Liver (tissue), 9 donors: ENCODE measurements around the gene PARP2. TPM values are rescaled to one million over a fixed set of nuclear protein-coding genes. Genes with fewer than 3 reads are reported as not detected.

Experiments
- DNase-seq: peaks from one replicate; pipeline ENCODE4 v3.0.0-alpha.2; 2017; ENCODE audit warnings: low spot score
- H3K27ac ChIP-seq, 2 donors: one replicate each; pipeline ENCODE4 v1.7.0; 2013; ENCODE audit warnings: inconsistent platforms in 2 of 2, low read length in 2 of 2, control low read depth in 1 of 2, low read depth in 1 of 2, mild to moderate bottlenecking in 1 of 2
- H3K27me3 ChIP-seq, 4 donors: one replicate each; pipeline versions ENCODE4 v1.6.1 to v1.7.0; 2013; ENCODE audit warnings: low read length in 3 of 4, inconsistent platforms in 1 of 4, mild to moderate bottlenecking in 1 of 4, moderate library complexity in 1 of 4; ENCODE audit not compliant: control insufficient read depth in 4 of 4, insufficient read depth in 4 of 4
- H3K36me3 ChIP-seq, 4 donors: one replicate each; pipeline versions ENCODE4 v1.6.1 to v1.7.0; 2013; ENCODE audit warnings: low read length in 3 of 4, mild to moderate bottlenecking in 3 of 4, low read depth in 1 of 4, moderate library complexity in 1 of 4; ENCODE audit not compliant: control insufficient read depth in 4 of 4, insufficient read depth in 3 of 4
- H3K4me1 ChIP-seq, 4 donors: one replicate each; pipeline versions ENCODE4 v1.6.1 to v1.7.0; 2013; ENCODE audit warnings: low read length in 3 of 4, mild to moderate bottlenecking in 3 of 4, moderate library complexity in 1 of 4; ENCODE audit not compliant: control insufficient read depth in 4 of 4, insufficient read depth in 4 of 4
- H3K4me3 ChIP-seq, 3 donors: one replicate each; pipeline versions ENCODE4 v1.6.1 to v1.7.0; 2013; ENCODE audit warnings: low read length in 3 of 3, control low read depth in 1 of 3, low read depth in 1 of 3, mild to moderate bottlenecking in 1 of 3
- H3K9ac ChIP-seq, 2 donors: one replicate each; pipeline ENCODE4 v1.7.0; 2013; ENCODE audit warnings: low read length in 2 of 2, mild to moderate bottlenecking in 2 of 2, moderate library complexity in 2 of 2, control low read depth in 1 of 2, low read depth in 1 of 2
- H3K9me3 ChIP-seq, 4 donors: one replicate each; pipeline versions ENCODE4 v1.6.1 to v1.7.0; 2013; ENCODE audit warnings: low read length in 3 of 4; ENCODE audit not compliant: control insufficient read depth in 4 of 4
- ATF3 ChIP-seq: IDR thresholded peaks from 2 replicates; pipeline ENCODE4 v1.6.1; 2016; ENCODE audit warnings: antibody characterized with exemption
- EGR1 ChIP-seq, 2 donors: IDR thresholded peaks; 2 replicates each; pipeline ENCODE4 v1.6.1; 2016 to 2018; ENCODE audit warnings: antibody characterized with exemption in 2 of 2, low read depth in 2 of 2
- FOXA1 ChIP-seq: IDR thresholded peaks from 2 replicates; pipeline ENCODE4 v1.6.1; 2016; ENCODE audit warnings: antibody characterized with exemption
- GABPA ChIP-seq, 2 donors: IDR thresholded peaks in 1 of 2; conservative IDR thresholded peaks in 1 of 2; 2 replicates each; pipeline ENCODE4 v1.6.1; 2016; ENCODE audit warnings: antibody characterized with exemption in 2 of 2, mild to moderate bottlenecking in 1 of 2, moderate library complexity in 1 of 2
- HNF4A ChIP-seq, 2 donors: conservative IDR thresholded peaks; 2 replicates each; pipeline ENCODE4 v1.6.1; 2016; ENCODE audit warnings: antibody characterized with exemption in 2 of 2, mild to moderate bottlenecking in 2 of 2
- HNF4G ChIP-seq: IDR thresholded peaks from 2 replicates; pipeline ENCODE4 v1.6.1; 2016; ENCODE audit warnings: antibody characterized with exemption
- JUND ChIP-seq, 2 donors: IDR thresholded peaks; 2 replicates each; pipeline ENCODE4 v1.6.1; 2016; ENCODE audit warnings: antibody characterized with exemption in 2 of 2
- NR2F2 ChIP-seq: IDR thresholded peaks from 2 replicates; pipeline ENCODE4 v1.6.1; 2016; ENCODE audit warnings: antibody characterized with exemption
- RXRA ChIP-seq, 2 donors: IDR thresholded peaks; 2 replicates each; pipeline ENCODE4 v1.6.1; 2017 to 2018; ENCODE audit warnings: antibody characterized with exemption in 2 of 2, mild to moderate bottlenecking in 1 of 2
- SP1 ChIP-seq: IDR thresholded peaks from 2 replicates; pipeline ENCODE4 v1.6.1; 2018; ENCODE audit warnings: antibody characterized with exemption, mild to moderate bottlenecking
- TAF1 ChIP-seq: conservative IDR thresholded peaks from 2 replicates; pipeline ENCODE4 v1.6.1; 2016; ENCODE audit warnings: antibody characterized with exemption, mild to moderate bottlenecking
- YY1 ChIP-seq: IDR thresholded peaks from 2 replicates; pipeline ENCODE4 v1.6.1; 2016; ENCODE audit warnings: antibody characterized with exemption, mild to moderate bottlenecking
- ZBTB33 ChIP-seq: IDR thresholded peaks from 2 replicates; pipeline ENCODE4 v1.6.1; 2016; ENCODE audit warnings: antibody characterized with exemption
- WGBS: extraction: QIAGEN DNeasy Blood & Tissue Kit; methylation state at CpG from one replicate; pipeline ENCODE4 v1.1.7; 2013; 5-methylcytosine and 5-hydroxymethylcytosine counted together
- polyA plus RNA-seq, 2 donors: library from polyadenylated mRNA; stranded (reverse) in 1 of 2; unstranded in 1 of 2; fragments of 200-250 nt in 1 of 2; fragments of >200 nt in 1 of 2; fragmentation: Nextera tagmentation in 1 of 2; extraction: Ambion mirVana in 1 of 2; gene quantifications; one replicate each; pipeline versions ENCODE4 v1.2.1 to v1.2.3, GENCODE V29; 2013 to 2015
- total RNA-seq, 2 donors: library from RNA; depleted of rRNA; stranded (reverse); fragments of >200 nt; gene quantifications; one replicate each; pipeline ENCODE4 v1.2.3, GENCODE V29; 2014
- TF ChIP-seq, protein P1 (sequence below): fragments of 150-350 bp; IDR thresholded peaks from 2 replicates; pipeline ENCODE4 v1.5.1; 2017; ENCODE audit warnings: improper control_type of control experiment, low read depth, low read length; ENCODE audit not compliant: missing input control
- TF ChIP-seq, protein P2 (sequence below): IDR thresholded peaks from 2 replicates; pipeline ENCODE4 v1.6.1; 2016; ENCODE audit warnings: antibody characterized with exemption
- TF ChIP-seq, protein P3 (sequence below): IDR thresholded peaks from 2 replicates; pipeline ENCODE4 v1.6.1; 2016; ENCODE audit warnings: antibody characterized with exemption, mild to moderate bottlenecking
- donor health status: healthy.
- donor health status: healthy.
- donor health status: healthy.
- donor health status: healthy.
- donor health status: healthy.

PARP2 gene
- total and polyA plus RNA-seq, 4 donors: 5.6 to 13.3 (median 7.2) TPM

GRCh38 chr14:20294636-20295035 is 48.8 kb upstream of the PARP2 start:
- Histone ChIP-seq H3K4me3 (no peak overlapping the region), H3K4me1 (no peaks in the 10 kb centered on the region), H3K27me3 (no peaks in the 10 kb centered on the region), H3K36me3 (peaks cover 8 to 87% (median 63%) of the 10 kb centered on the region in 4 donors), H3K9ac (no peak overlapping the region), H3K9me3 (no peaks in the 10 kb centered on the region), H3K27ac (no peak overlapping the region)
- TF ChIP-seq HNF4G (no peak), HNF4A (conservative IDR thresholded peaks at IDR 0.05) (no peak), ZBTB33 (no peak), ATF3 (no peak), GABPA (IDR thresholded peaks at IDR 0.05 in 1 of 2, conservative IDR thresholded peaks at IDR 0.05 in 1 of 2) (no peak), TAF1 (no peak), JUND (IDR thresholded peaks at IDR 0.05) (no peak), SP1 (no peak)
- TF ChIP-seq, protein P1, sequence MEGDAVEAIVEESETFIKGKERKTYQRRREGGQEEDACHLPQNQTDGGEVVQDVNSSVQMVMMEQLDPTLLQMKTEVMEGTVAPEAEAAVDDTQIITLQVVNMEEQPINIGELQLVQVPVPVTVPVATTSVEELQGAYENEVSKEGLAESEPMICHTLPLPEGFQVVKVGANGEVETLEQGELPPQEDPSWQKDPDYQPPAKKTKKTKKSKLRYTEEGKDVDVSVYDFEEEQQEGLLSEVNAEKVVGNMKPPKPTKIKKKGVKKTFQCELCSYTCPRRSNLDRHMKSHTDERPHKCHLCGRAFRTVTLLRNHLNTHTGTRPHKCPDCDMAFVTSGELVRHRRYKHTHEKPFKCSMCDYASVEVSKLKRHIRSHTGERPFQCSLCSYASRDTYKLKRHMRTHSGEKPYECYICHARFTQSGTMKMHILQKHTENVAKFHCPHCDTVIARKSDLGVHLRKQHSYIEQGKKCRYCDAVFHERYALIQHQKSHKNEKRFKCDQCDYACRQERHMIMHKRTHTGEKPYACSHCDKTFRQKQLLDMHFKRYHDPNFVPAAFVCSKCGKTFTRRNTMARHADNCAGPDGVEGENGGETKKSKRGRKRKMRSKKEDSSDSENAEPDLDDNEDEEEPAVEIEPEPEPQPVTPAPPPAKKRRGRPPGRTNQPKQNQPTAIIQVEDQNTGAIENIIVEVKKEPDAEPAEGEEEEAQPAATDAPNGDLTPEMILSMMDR: no peak
- 91% methylated on average over 2 of the region's 2 CpGs for WGBS
- no peak for DNase-seq

DNA sequence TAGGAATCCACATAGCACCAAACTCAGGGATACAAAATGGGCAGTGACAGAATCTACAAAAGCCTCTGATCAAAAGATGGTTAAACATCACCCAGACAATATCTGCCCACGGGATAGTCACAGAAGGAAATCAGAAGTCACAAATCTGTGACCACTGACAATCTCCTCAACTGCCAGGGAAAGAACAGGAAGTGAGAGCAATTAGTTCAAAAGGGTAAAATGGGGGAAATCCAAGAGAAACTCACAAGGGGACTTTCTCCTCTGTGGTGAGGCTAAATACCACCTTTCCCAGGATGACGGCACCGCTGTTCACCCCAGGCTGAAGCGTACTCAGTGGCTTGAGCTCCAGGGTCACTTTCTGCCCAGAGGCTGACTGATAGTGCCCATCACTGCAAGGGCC is 48.4 kb upstream of the PARP2 start:
- TF ChIP-seq EGR1 (IDR thresholded peaks at IDR 0.05; ENCODE audit: low read depth in 2 of 2) (no peak), HNF4A (conservative IDR thresholded peaks at IDR 0.05) (no peak), FOXA1 (no peak), YY1 (no peak), NR2F2 (no peak), RXRA (IDR thresholded peaks at IDR 0.05) (no peak), ATF3 (no peak)
- TF ChIP-seq, protein P2, sequence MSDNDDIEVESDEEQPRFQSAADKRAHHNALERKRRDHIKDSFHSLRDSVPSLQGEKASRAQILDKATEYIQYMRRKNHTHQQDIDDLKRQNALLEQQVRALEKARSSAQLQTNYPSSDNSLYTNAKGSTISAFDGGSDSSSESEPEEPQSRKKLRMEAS: no peak
- TF ChIP-seq, protein P3, sequence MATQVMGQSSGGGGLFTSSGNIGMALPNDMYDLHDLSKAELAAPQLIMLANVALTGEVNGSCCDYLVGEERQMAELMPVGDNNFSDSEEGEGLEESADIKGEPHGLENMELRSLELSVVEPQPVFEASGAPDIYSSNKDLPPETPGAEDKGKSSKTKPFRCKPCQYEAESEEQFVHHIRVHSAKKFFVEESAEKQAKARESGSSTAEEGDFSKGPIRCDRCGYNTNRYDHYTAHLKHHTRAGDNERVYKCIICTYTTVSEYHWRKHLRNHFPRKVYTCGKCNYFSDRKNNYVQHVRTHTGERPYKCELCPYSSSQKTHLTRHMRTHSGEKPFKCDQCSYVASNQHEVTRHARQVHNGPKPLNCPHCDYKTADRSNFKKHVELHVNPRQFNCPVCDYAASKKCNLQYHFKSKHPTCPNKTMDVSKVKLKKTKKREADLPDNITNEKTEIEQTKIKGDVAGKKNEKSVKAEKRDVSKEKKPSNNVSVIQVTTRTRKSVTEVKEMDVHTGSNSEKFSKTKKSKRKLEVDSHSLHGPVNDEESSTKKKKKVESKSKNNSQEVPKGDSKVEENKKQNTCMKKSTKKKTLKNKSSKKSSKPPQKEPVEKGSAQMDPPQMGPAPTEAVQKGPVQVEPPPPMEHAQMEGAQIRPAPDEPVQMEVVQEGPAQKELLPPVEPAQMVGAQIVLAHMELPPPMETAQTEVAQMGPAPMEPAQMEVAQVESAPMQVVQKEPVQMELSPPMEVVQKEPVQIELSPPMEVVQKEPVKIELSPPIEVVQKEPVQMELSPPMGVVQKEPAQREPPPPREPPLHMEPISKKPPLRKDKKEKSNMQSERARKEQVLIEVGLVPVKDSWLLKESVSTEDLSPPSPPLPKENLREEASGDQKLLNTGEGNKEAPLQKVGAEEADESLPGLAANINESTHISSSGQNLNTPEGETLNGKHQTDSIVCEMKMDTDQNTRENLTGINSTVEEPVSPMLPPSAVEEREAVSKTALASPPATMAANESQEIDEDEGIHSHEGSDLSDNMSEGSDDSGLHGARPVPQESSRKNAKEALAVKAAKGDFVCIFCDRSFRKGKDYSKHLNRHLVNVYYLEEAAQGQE: no peak
- Histone ChIP-seq H3K9me3 (no peaks in the 10 kb centered on the region), H3K4me3 (no peak overlapping the region), H3K27ac (no peak overlapping the region), H3K27me3 (no peaks in the 10 kb centered on the region), H3K4me1 (no peaks in the 10 kb centered on the region), H3K36me3 (peaks cover 9 to 85% (median 61%) of the 10 kb centered on the region in 4 donors), H3K9ac (no peak overlapping the region)
- DNase-seq: no peak
- 83% methylated on average over 4 of the region's 4 CpGs for WGBS
